NCI-H1694 treated with DMSO at 0.1 percent for 48 hours (cell line): ENCODE results near the gene ALDH1A1.

Source experiments
- DNase-seq: peaks from one replicate; lab custom pipeline; 2025; lab: John Stamatoyannopoulos, UW

The ALDH1A1 gene

GRCh38 chr9:72979405-72980100 lies 26.7 kb upstream of the ALDH1A1 start:
- DNase-seq: no peak

- DNase-seq: no peak
These were observed 25.9 kb upstream of the ALDH1A1 start for GRCh38 chr9:72978744-72979143.

GRCh38 chr9:72977670-72978069 lies 24.8 kb upstream of the ALDH1A1 start:
- no peak for DNase-seq

GRCh38 chr9:72974501-72974900 lies 21.6 kb upstream of the ALDH1A1 start:
- no peak for DNase-seq

- no peak for DNase-seq
These were observed 19.8 kb upstream of the ALDH1A1 start for GRCh38 chr9:72972636-72973035.

- DNase-seq: no peak
These were observed 18.6 kb upstream of the ALDH1A1 start for GRCh38 chr9:72971411-72971810.

GRCh38 chr9:72960446-72960845 lies 7.6 kb upstream of the ALDH1A1 start:
- no peak for DNase-seq

- DNase-seq: no peak
These were observed 5.8 kb upstream of the ALDH1A1 start for GRCh38 chr9:72958485-72959281.

GRCh38 chr9:72955571-72955970 lies 2.7 kb upstream of the ALDH1A1 start:
- DNase-seq: no peak

GRCh38 chr9:72955126-72955455 lies 2.2 kb upstream of the ALDH1A1 start:
- no peak for DNase-seq

GRCh38 chr9:72954431-72955125 lies 1.7 kb upstream of the ALDH1A1 start:
- no peak for DNase-seq

GRCh38 chr9:72952381-72952690 lies 517 bp downstream of the ALDH1A1 start:
- no peak for DNase-seq

- no peak for DNase-seq
These were observed 1.1 kb downstream of the ALDH1A1 start for GRCh38 chr9:72951520-72952380.

GRCh38 chr9:72950875-72951442 lies 1.9 kb downstream of the ALDH1A1 start:
- DNase-seq: no peak

GRCh38 chr9:72949918-72950325 lies 2.9 kb downstream of the ALDH1A1 start:
- DNase-seq: no peak

GRCh38 chr9:72949244-72949582 lies 3.6 kb downstream of the ALDH1A1 start:
- no peak for DNase-seq

GRCh38 chr9:72948575-72949243 lies 4.1 kb downstream of the ALDH1A1 start:
- DNase-seq: no peak

GRCh38 chr9:72947984-72948465 lies 4.8 kb downstream of the ALDH1A1 start:
- DNase-seq: no peak

- no peak for DNase-seq
These were observed 6.0 kb downstream of the ALDH1A1 start for GRCh38 chr9:72946821-72947220.

GRCh38 chr9:72946318-72946717 lies 6.5 kb downstream of the ALDH1A1 start:
- DNase-seq: no peak

- no peak for DNase-seq
These were observed 7.5 kb downstream of the ALDH1A1 start for GRCh38 chr9:72945391-72945790.
